ENCODE data around the gene DNAJC8.

DNAJC8 gene

GRCh38 chr1:28249866-28250295, 17.1 kb upstream of the DNAJC8 start:
- DNase-seq (ENCODE audit: low read depth in 2 of 2, low spot score in 1 of 2), result no peak

DNA sequence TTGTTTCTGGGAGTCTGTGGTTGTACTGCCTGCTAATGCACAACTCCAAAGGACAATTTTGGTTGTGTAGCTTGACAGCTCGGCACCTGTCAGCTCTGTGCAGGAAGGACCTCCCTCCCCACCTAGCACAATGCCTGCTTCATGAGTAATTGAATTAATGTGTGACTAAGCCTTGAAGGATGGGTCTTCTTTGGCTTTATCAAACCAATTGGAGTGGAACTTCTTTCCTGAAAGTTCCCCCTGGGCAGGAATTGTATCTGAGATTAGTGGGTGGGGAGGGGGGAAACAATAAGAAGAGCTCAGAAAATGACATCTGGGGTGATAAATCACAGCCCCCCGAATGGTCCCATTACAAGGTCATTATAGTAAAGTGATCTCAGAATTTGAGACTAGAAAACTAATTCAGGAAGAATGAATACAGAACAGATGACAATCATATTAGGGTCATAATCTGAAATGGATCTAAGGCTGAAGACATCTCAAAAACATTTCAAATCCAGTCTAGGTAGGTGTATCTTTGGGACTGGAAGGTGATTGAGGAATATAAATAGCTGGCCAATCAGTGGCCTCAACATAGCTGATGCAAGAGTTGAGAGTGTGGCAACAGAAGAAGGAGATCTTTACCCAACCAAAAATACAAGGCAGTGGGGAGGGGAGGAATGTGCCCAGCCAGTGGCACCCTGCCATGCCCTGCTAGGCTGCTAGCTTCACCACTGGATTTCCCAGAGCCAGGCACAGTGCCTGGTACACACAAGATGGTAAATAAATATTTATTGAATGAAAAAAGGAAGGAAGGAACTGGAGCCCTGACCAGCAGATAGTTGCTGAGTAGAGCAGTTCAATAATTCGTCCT, 16.4 kb upstream of the DNAJC8 start:
- no peak for DNase-seq (ENCODE audit: low read depth in 2 of 2, low spot score in 1 of 2)

- peak; percentile 59 to 68 for DNase-seq (ENCODE audit: low read depth in 2 of 2, low spot score in 1 of 2)
Measured at GRCh38 chr1:28248273-28249012, 15.6 kb upstream of the DNAJC8 start.

GRCh38 chr1:28247612-28248272, 14.9 kb upstream of the DNAJC8 start:
- no peak for DNase-seq (ENCODE audit: low read depth in 2 of 2, low spot score in 1 of 2)

DNA sequence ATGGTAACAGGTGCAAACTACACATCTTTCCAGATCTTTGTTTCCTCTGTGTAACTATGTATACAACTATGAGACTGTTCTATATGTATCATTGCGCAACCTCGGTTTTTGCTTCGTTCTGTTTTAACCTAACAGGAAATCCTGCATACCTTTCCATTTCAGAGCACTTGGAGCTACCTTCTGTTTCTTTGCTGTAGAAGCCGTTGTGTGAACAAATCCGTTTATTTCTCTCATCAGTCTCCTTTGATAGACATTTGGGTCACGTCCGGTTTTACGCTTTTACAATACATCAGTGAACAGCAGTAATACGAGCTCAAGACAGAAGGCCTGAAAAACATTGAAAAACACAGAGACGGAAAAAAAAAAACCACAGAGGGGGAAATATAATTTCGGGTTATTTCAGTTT, 13.6 kb upstream of the DNAJC8 start:
- no peak for DNase-seq (ENCODE audit: low read depth in 2 of 2, low spot score in 1 of 2)

DNA sequence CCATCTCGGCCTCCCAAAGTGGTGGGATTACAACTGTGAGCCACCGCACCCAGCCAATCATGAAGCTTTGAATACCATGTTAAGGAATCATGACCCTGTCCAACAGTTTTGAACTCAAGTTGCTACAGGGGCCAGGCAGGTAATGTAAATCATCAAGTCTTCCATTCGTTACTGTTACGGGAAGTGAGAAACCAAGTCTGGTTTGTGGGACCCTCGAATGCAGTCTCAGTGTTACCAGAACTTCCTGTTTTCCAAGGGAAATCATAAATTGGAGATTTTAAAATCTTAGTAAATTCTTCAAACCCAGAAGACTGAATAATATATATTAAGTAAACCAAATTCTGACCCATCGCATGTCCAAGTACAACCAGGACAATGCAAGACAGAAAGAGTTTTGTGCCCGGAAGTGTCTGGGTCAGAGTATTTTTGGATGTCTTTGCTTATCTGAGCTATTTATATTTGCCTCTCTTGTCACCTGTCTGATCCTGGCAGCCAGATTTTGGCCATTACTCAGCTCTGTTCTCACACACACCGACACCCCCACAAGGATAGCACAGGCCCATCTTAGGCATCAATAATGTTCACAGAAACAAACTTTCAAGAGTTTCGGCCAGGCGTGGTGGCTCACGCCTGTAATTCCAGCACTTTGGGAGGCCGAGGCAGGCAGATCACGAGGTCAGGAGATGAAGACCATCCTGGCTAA, 11.9 kb upstream of the DNAJC8 start:
- no peak for DNase-seq (ENCODE audit: low read depth in 2 of 2, low spot score in 1 of 2)

- DNase-seq (ENCODE audit: low read depth in 2 of 2, low spot score in 1 of 2), result no peak
Measured at GRCh38 chr1:28243685-28244311, 11.0 kb upstream of the DNAJC8 start.

GRCh38 chr1:28241638-28242241, 8.9 kb upstream of the DNAJC8 start:
- DNase-seq (ENCODE audit: low read depth in 2 of 2, low spot score in 1 of 2), result no peak

GRCh38 chr1:28240024-28240423, 7.2 kb upstream of the DNAJC8 start:
- no peak for DNase-seq (ENCODE audit: low read depth in 2 of 2, low spot score in 1 of 2)

GRCh38 chr1:28239004-28239403, 6.2 kb upstream of the DNAJC8 start:
- no peak for DNase-seq (ENCODE audit: low read depth in 2 of 2, low spot score in 1 of 2)

GRCh38 chr1:28236656-28237322, 4.0 kb upstream of the DNAJC8 start:
- DNase-seq (ENCODE audit: low read depth in 2 of 2, low spot score in 1 of 2), result no peak

DNA sequence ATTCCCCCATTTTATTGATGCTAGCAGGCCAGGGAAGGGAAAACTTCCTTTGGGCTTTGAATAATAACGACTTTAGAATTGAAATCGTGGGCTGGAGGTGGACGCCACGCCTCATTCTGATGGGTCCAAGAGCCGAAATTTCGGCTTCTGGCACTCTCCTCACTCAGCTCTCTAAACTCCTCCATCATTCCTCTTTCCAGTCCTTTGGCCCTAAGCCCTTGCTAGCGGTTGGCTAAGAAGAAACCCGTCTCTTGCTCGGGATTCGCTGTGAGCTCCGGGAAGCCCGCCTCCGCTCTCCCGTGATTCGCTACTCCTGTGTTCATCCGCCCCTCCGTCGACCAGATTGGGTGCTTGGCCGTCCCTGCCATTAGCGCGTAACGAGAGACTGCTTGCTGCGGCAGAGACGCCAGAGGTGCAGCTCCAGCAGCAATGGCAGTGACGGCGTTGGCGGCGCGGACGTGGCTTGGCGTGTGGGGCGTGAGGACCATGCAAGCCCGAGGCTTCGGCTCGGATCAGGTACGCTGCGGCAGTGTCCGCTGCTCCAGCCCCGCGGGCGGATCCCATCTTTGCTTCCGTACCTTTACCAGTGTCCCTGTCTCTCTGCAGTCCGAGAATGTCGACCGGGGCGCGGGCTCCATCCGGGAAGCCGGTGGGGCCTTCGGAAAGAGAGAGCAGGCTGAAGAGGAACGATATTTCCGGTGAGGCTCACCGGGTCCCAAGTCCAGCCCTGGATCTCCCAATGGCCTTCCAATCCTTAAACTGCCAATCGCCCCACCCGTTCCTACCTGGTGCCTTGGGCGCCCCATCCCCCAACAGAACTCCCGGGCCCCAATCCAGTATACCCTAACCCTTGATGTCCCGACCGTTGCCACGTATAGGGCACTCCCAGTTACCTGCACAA, 3.2 kb upstream of the DNAJC8 start, which contains the start of gene ATP5IF1:
ATP5IF1 (plus strand) TSS at position 370 of the 901 bp plus-strand sequence; CDS start at position 430, 60 bp downstream.
- peak; percentile 75 to 90 for DNase-seq (ENCODE audit: low read depth in 2 of 2, low spot score in 1 of 2)

DNA sequence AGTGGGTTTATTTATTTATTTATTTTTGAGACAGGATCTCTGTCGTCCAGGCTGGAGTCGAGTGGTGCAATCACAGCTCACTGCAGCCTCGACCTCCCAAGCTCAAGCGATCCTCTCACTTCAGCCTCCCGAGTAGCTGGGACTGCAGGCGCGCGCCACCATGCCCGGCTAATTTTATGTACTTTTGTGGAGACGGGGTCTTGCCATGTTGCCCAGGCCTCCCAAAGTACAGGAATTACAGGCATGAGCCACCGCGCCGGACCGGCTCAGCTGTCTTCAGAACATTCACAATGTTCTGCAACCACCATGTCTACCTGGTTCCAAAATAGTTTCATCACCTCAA, 406 bp upstream of the DNAJC8 start:
- DNase-seq (ENCODE audit: low read depth in 2 of 2, low spot score in 1 of 2), result no peak

GRCh38 chr1:28229996-28230395, 2.8 kb downstream of the DNAJC8 start:
- DNase-seq (ENCODE audit: low read depth in 2 of 2, low spot score in 1 of 2), result no peak

DNA sequence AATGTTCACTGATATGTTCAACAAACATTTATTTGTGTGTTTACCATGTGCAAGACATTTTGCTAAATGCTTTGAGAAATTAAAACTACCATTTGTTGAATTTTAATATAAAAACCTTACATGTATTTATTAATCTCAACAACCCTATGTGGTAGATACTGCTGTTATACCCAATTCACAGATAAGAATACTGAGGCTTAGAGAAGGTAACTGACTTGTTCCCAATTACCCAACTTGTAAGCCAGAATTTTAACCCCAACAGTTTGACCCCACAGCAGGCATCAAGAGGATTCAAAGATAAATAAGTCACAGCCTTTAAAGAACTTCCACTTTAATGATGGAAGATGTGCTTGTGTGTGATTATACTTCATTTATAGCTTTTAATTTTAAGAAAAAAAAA, 3.7 kb downstream of the DNAJC8 start:
- DNase-seq (ENCODE audit: low read depth in 2 of 2, low spot score in 1 of 2), result no peak

- DNase-seq (ENCODE audit: low read depth in 2 of 2, low spot score in 1 of 2), result no peak
Measured at GRCh38 chr1:28213315-28213714, 19.5 kb downstream of the DNAJC8 start.

DNA sequence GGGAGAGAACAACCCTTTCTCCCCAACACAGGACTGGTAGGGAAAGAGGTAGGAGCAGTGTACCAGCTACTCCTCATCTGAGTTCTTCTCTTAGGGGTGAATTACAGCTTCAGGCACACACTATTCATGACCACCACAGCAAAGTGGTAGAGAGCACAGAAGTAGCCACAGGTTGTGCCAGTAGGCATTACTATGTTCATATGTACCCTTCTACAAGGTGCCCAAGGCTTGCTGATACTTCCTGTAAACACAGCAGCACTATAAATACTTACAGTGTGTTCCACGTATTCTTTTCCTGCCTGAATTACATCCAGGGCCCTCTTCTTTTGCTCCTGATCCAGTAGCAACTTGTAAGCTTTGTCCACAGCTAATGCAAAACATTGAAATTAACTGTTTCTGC, 23.1 kb downstream of the DNAJC8 start:
- no peak for DNase-seq (ENCODE audit: low read depth in 2 of 2, low spot score in 1 of 2)

GRCh38 chr1:28208818-28209441, 23.9 kb downstream of the DNAJC8 start:
- DNase-seq (ENCODE audit: low read depth in 2 of 2, low spot score in 1 of 2), result peak in 1 of 2 donors; percentile 12
